ENCODE measurements around the gene UBE3C.

The UBE3C gene

GRCh38 chr7:157299317-157299612 is 160.5 kb downstream of the UBE3C start:
- TF ChIP-seq TAF1 (IDR thresholded peaks at IDR 0.05; ENCODE audit: borderline replicate concordance, insufficient read depth, low read length) (no peak), SIN3A (IDR thresholded peaks at IDR 0.05; ENCODE audit: borderline replicate concordance, insufficient read depth, low read length) (no peak), FOXP2 (optimal IDR thresholded peaks at IDR 0.05; ENCODE audit: borderline replicate concordance, extremely low read depth, extremely low read length, insufficient read depth) (no peak), POLR2AphosphoS5 (IDR thresholded peaks at IDR 0.05; ENCODE audit: low read depth, low read length) (no peak), REST (IDR thresholded peaks at IDR 0.05; ENCODE audit: insufficient read depth in 1 of 2, low read depth in 2 of 2, low read length in 2 of 2) (no peak)

GRCh38 chr7:157299613-157300368 is 161.1 kb downstream of the UBE3C start:
- TF ChIP-seq POLR2AphosphoS5 (IDR thresholded peaks at IDR 0.05; ENCODE audit: low read depth, low read length): no peak
- no peak for TF ChIP-seq SIN3A (IDR thresholded peaks at IDR 0.05; ENCODE audit: borderline replicate concordance, insufficient read depth, low read length)
- no peak for TF ChIP-seq REST (IDR thresholded peaks at IDR 0.05; ENCODE audit: insufficient read depth in 1 of 2, low read depth in 2 of 2, low read length in 2 of 2)
- no peak for TF ChIP-seq FOXP2 (optimal IDR thresholded peaks at IDR 0.05; ENCODE audit: borderline replicate concordance, extremely low read depth, extremely low read length, insufficient read depth)
- no peak for TF ChIP-seq TAF1 (IDR thresholded peaks at IDR 0.05; ENCODE audit: borderline replicate concordance, insufficient read depth, low read length)

GRCh38 chr7:157300369-157300825 is 161.7 kb downstream of the UBE3C start:
- TF ChIP-seq SIN3A (IDR thresholded peaks at IDR 0.05; ENCODE audit: borderline replicate concordance, insufficient read depth, low read length) (no peak), POLR2AphosphoS5 (IDR thresholded peaks at IDR 0.05; ENCODE audit: low read depth, low read length) (no peak), REST (IDR thresholded peaks at IDR 0.05; ENCODE audit: insufficient read depth in 1 of 2, low read depth in 2 of 2, low read length in 2 of 2) (no peak), TAF1 (IDR thresholded peaks at IDR 0.05; ENCODE audit: borderline replicate concordance, insufficient read depth, low read length) (no peak), FOXP2 (optimal IDR thresholded peaks at IDR 0.05; ENCODE audit: borderline replicate concordance, extremely low read depth, extremely low read length, insufficient read depth) (no peak)

- TF ChIP-seq SIN3A (IDR thresholded peaks at IDR 0.05; ENCODE audit: borderline replicate concordance, insufficient read depth, low read length) (no peak), REST (IDR thresholded peaks at IDR 0.05; ENCODE audit: insufficient read depth in 1 of 2, low read depth in 2 of 2, low read length in 2 of 2) (no peak), TAF1 (IDR thresholded peaks at IDR 0.05; ENCODE audit: borderline replicate concordance, insufficient read depth, low read length) (no peak), POLR2AphosphoS5 (IDR thresholded peaks at IDR 0.05; ENCODE audit: low read depth, low read length) (no peak), FOXP2 (optimal IDR thresholded peaks at IDR 0.05; ENCODE audit: borderline replicate concordance, extremely low read depth, extremely low read length, insufficient read depth) (no peak)
Measured at GRCh38 chr7:157301610-157302120, 162.9 kb downstream of the UBE3C start.
